AG09309 (cell line): Measurements from ENCODE around the gene HOGA1.

ENCODE experiments used
- DNase-seq: peaks from one replicate; pipeline ENCODE4 v3.0.0-alpha.2; 2010; ENCODE audit warnings: low read depth
- H3K4me3 ChIP-seq: 2 replicates; pipeline ENCODE4 v1.5.1; 2011; ENCODE audit warnings: mild to moderate bottlenecking, low read depth, low read length, moderate library complexity; ENCODE audit not compliant: control insufficient read depth
- CTCF ChIP-seq: IDR thresholded peaks from 2 replicates; pipeline ENCODE4 v1.5.1; 2011; ENCODE audit warnings: mild to moderate bottlenecking, low read depth, low read length, inconsistent platforms; ENCODE audit not compliant: insufficient read depth, control insufficient read depth; ENCODE audit errors: missing control alignments

Gene HOGA1

GRCh38 chr10:97623277-97623676 lies 39.1 kb downstream of the HOGA1 start:
- DNase-seq: no peak
- H3K4me3 ChIP-seq: no peak overlapping the region
- TF ChIP-seq CTCF: no peak

- TF ChIP-seq CTCF: no peak
- DNase-seq: no peak
- no peak overlapping the region for H3K4me3 ChIP-seq
Observed at GRCh38 chr10:97627731-97628130, 43.5 kb downstream of the HOGA1 start.

- DNase-seq: no peak
- TF ChIP-seq CTCF: no peak
- H3K4me3 ChIP-seq: no peak overlapping the region
Observed at GRCh38 chr10:97628228-97628627, 44.0 kb downstream of the HOGA1 start.

GRCh38 chr10:97629289-97629688 lies 45.1 kb downstream of the HOGA1 start:
- no peak for TF ChIP-seq CTCF
- no peak overlapping the region for H3K4me3 ChIP-seq
- no peak for DNase-seq

- H3K4me3 ChIP-seq: no peak overlapping the region
- no peak for DNase-seq
- no peak for TF ChIP-seq CTCF
Observed at GRCh38 chr10:97631098-97631497, 46.9 kb downstream of the HOGA1 start.

- no peak for TF ChIP-seq CTCF
- DNase-seq: peak; percentile 57
- peak within 1 kb of the TSS; percentile 88 for H3K4me3 ChIP-seq
Observed at GRCh38 chr10:97632949-97633884, 49.0 kb downstream of the HOGA1 start, which contains the start of gene MORN4. TSS of gene MORN4 (minus strand) at chr10:97633500. CDS start at chr10:97619653, 13,847 bp downstream.

GRCh38 chr10:97633921-97634320 lies 49.7 kb downstream of the HOGA1 start:
- no peak for DNase-seq
- H3K4me3 ChIP-seq: peak overlapping the region; percentile 88; the same call in 1 of the 2 replicates
- TF ChIP-seq CTCF: no peak
